Activated CD8-positive, alpha-beta T cell treated with anti-CD3 and anti-CD28 coated beads, Interleukin-2, amount 10 ng/mL, durations not matched to agents 7 days and 5 days (primary cell): ENCODE measurements around the gene AQP7. TPM values are rescaled to one million over a fixed set of nuclear protein-coding genes. Genes with fewer than 3 reads are reported as not detected.
"Not testable (repeated sequence)": the region's sequence is repeated elsewhere in the genome, so short reads cannot be mapped to it uniquely, and the experiment has no call there.

Source experiments
- ATAC-seq: fragments of 150-1000 bp; cut with Tn5 transposase; one replicate; pipeline ENCODE4 v1.10.0; 2021; ENCODE audit warnings: moderate library complexity
- CTCF ChIA-PET: fragments of 350-600 bp; sonication (Branson Sonifier 250); formaldehyde crosslinking; loops from one replicate; lab custom pipeline; 2021; ENCODE audit warnings: antibody characterized with exemption; lab: Charles Lee
- POLR2A ChIA-PET: fragments of 350-600 bp; sonication (Branson Sonifier 250); formaldehyde crosslinking; loops from one replicate; lab custom pipeline; 2021; ENCODE audit warnings: antibody characterized with exemption; lab: Charles Lee
- DNase-seq: peaks from one replicate; pipeline ENCODE4 v3.0.0-alpha.2; 2020
- H3K27ac Mint-ChIP-seq: one replicate; pipeline ENCODE4 v1.8.0; 2021; ENCODE audit warnings: mild to moderate bottlenecking, mixed read lengths
- H3K27me3 Mint-ChIP-seq: one replicate; pipeline ENCODE4 v1.8.0; 2021; ENCODE audit warnings: low read depth, mixed read lengths
- H3K36me3 Mint-ChIP-seq: one replicate; pipeline ENCODE4 v1.8.0; 2021; ENCODE audit warnings: low read depth, mixed read lengths
- H3K4me1 Mint-ChIP-seq: one replicate; pipeline ENCODE4 v1.8.0; 2021; ENCODE audit warnings: low read depth, mixed read lengths
- H3K4me3 Mint-ChIP-seq: one replicate; pipeline ENCODE4 v1.8.0; 2021; ENCODE audit warnings: mild to moderate bottlenecking, mixed read lengths
- H3K9me3 Mint-ChIP-seq: one replicate; pipeline ENCODE4 v1.8.0; 2022; ENCODE audit warnings: mixed read lengths; ENCODE audit not compliant: insufficient read depth
- total RNA-seq, 2 experiments: library from RNA; stranded (reverse); gene quantifications; one replicate each; pipeline ENCODE4 v1.2.3, GENCODE V29; 2021

The AQP7 gene
- total RNA-seq, 2 experiments from 2014 or later = not detected

GRCh38 chr9:33414889-33415500 is 12.6 kb upstream of the AQP7 start:
- Mint-ChIP-seq H3K4me1 (peaks cover 45% of the 10 kb centered on the region), H3K4me3 (peak overlapping the region; percentile 48)
- CTCF ChIA-PET = interaction anchor here (0.5 to 10.3 kb wide), 24 partner anchors 8 to 610 kb away, joined by 3 to 209 read pairs (median 8); partner anchors contain the start of genes AQP3, AQP7, NFX1 and NOL6

GRCh38 chr9:33414268-33414667 is 11.9 kb upstream of the AQP7 start:
- CTCF ChIA-PET = interaction anchor here (0.9 to 10.3 kb wide), 13 partner anchors 10 to 188 kb away, joined by 3 to 209 read pairs (median 29); partner anchors contain the start of genes AQP3, AQP7, NFX1 and NOL6
- ATAC-seq (no peak), DNase-seq (no peak)
- Mint-ChIP-seq H3K4me3 (no peak overlapping the region), H3K27me3 (peaks cover 3% of the 10 kb centered on the region), H3K36me3 (no peaks in the 10 kb centered on the region), H3K27ac (peak overlapping the region; percentile 94), H3K4me1 (peaks cover 45% of the 10 kb centered on the region), H3K9me3 (no peaks in the 10 kb centered on the region)
- POLR2A ChIA-PET = interaction anchor here (1.0 to 4.2 kb wide), 4 partner anchors 10 to 59 kb away, joined by 4 to 33 read pairs (median 10); partner anchors contain the start of genes AQP3 and NOL6

More at GRCh38 chr9:33414889-33415500, 12.6 kb upstream of the AQP7 start:
- ATAC-seq = no peak
- POLR2A ChIA-PET = interaction anchor here (0.6 to 4.2 kb wide), 14 partner anchors 10 to 125 kb away, joined by 3 to 33 read pairs (median 6); partner anchors contain the start of genes AQP3, NFX1 and NOL6
- H3K36me3 Mint-ChIP-seq = no peaks in the 10 kb centered on the region
- H3K27ac Mint-ChIP-seq = peak overlapping the region; percentile 94
- H3K27me3 Mint-ChIP-seq = peaks cover 3% of the 10 kb centered on the region
- H3K9me3 Mint-ChIP-seq = no peaks in the 10 kb centered on the region
- DNase-seq = no peak

- ATAC-seq (no peak), DNase-seq (no peak)
- no peaks in the 10 kb centered on the region for H3K36me3 Mint-ChIP-seq
- CTCF ChIA-PET = interaction anchor here (1.1 to 2.1 kb wide), 4 partner anchors 8 to 59 kb away, joined by 3 to 11 read pairs (median 7); no protein-coding TSS in a partner anchor
- peaks cover 6% of the 10 kb centered on the region for H3K4me1 Mint-ChIP-seq
- POLR2A ChIA-PET = no interaction called here
- no peaks in the 10 kb centered on the region for H3K9me3 Mint-ChIP-seq
- peaks cover 8% of the 10 kb centered on the region for H3K27me3 Mint-ChIP-seq
- no peak overlapping the region for H3K4me3 Mint-ChIP-seq
- no peak overlapping the region for H3K27ac Mint-ChIP-seq
These were observed 5.7 kb upstream of the AQP7 start for GRCh38 chr9:33408087-33408486.

GRCh38 chr9:33407061-33407460 is 4.7 kb upstream of the AQP7 start:
- H3K4me1 Mint-ChIP-seq = peaks cover 7% of the 10 kb centered on the region
- H3K27ac Mint-ChIP-seq = no peak overlapping the region
- no peaks in the 10 kb centered on the region for H3K36me3 Mint-ChIP-seq
- no peak for DNase-seq
- peaks cover 8% of the 10 kb centered on the region for H3K27me3 Mint-ChIP-seq
- no peaks in the 10 kb centered on the region for H3K9me3 Mint-ChIP-seq
- POLR2A ChIA-PET = no interaction called here
- CTCF ChIA-PET = interaction anchor here (1.0 to 2.1 kb wide), 4 partner anchors 9 to 56 kb away, joined by 3 to 11 read pairs (median 5); partner anchors contain the start of gene AQP3
- no peak overlapping the region for H3K4me3 Mint-ChIP-seq
- ATAC-seq = no peak

- no peak overlapping the region for H3K27ac Mint-ChIP-seq
- CTCF ChIA-PET = interaction anchor here (0.7 to 4.5 kb wide), 8 partner anchors 10 to 112 kb away, joined by 3 to 70 read pairs (median 10); partner anchors contain the start of gene AQP3
- ATAC-seq (no peak), DNase-seq (no peak)
- H3K36me3 Mint-ChIP-seq = no peaks in the 10 kb centered on the region
- H3K4me3 Mint-ChIP-seq = no peak overlapping the region
- peaks cover 5% of the 10 kb centered on the region for H3K27me3 Mint-ChIP-seq
- POLR2A ChIA-PET = interaction anchor here (1.3 to 1.8 kb wide), 2 partner anchors 11 kb away, joined by 6 read pairs; no protein-coding TSS in a partner anchor
- peaks cover 7% of the 10 kb centered on the region for H3K4me1 Mint-ChIP-seq
- no peaks in the 10 kb centered on the region for H3K9me3 Mint-ChIP-seq
These were observed 2.5 kb upstream of the AQP7 start for GRCh38 chr9:33404788-33405362.

GRCh38 chr9:33403941-33404787 is 1.8 kb upstream of the AQP7 start:
- no peak overlapping the region for H3K27ac Mint-ChIP-seq
- peaks cover 7% of the 10 kb centered on the region for H3K4me1 Mint-ChIP-seq
- H3K4me3 Mint-ChIP-seq = no peak overlapping the region
- no peaks in the 10 kb centered on the region for H3K36me3 Mint-ChIP-seq
- ChIA-PET POLR2A (interaction anchor here (0.9 to 1.8 kb wide), 2 partner anchors 10 to 12 kb away, joined by 4 to 6 read pairs; no protein-coding TSS in a partner anchor), CTCF (interaction anchor here (0.6 to 4.5 kb wide), 15 partner anchors 11 to 113 kb away, joined by 3 to 70 read pairs (median 5); partner anchors contain the start of genes AQP3 and NOL6)
- H3K27me3 Mint-ChIP-seq = peaks cover 5% of the 10 kb centered on the region
- no peak for DNase-seq
- no peak for ATAC-seq
- H3K9me3 Mint-ChIP-seq = no peaks in the 10 kb centered on the region

GRCh38 chr9:33401809-33402208 is 559 bp downstream of the AQP7 start:
- H3K27me3 Mint-ChIP-seq, ATAC-seq, DNase-seq, H3K4me1 Mint-ChIP-seq, H3K27ac Mint-ChIP-seq, H3K36me3 Mint-ChIP-seq, POLR2A ChIA-PET, H3K4me3 Mint-ChIP-seq, H3K9me3 Mint-ChIP-seq: not testable (repeated sequence)
- CTCF ChIA-PET = interaction anchor here (4.5 kb wide), 1 partner anchor 64 kb away, joined by 70 read pairs; no protein-coding TSS in a partner anchor

- H3K27ac Mint-ChIP-seq, POLR2A ChIA-PET, DNase-seq, H3K36me3 Mint-ChIP-seq, H3K4me1 Mint-ChIP-seq, H3K4me3 Mint-ChIP-seq, ATAC-seq, H3K27me3 Mint-ChIP-seq, H3K9me3 Mint-ChIP-seq: not testable (repeated sequence)
- CTCF ChIA-PET = interaction anchor here (0.8 to 1.1 kb wide), 2 partner anchors 16 to 67 kb away, joined by 3 to 4 read pairs; no protein-coding TSS in a partner anchor
These were observed 3.3 kb downstream of the AQP7 start for GRCh38 chr9:33399047-33399446.

- peak overlapping the region; percentile 44 for H3K27ac Mint-ChIP-seq
- H3K4me3 Mint-ChIP-seq, POLR2A ChIA-PET, DNase-seq, ATAC-seq, H3K36me3 Mint-ChIP-seq, H3K9me3 Mint-ChIP-seq, H3K27me3 Mint-ChIP-seq, H3K4me1 Mint-ChIP-seq: not testable (repeated sequence)
- CTCF ChIA-PET = interaction anchor here (0.8 kb wide), 1 partner anchor 30 kb away, joined by 3 read pairs; no protein-coding TSS in a partner anchor
These were observed 4.6 kb downstream of the AQP7 start for GRCh38 chr9:33397801-33398200.

GRCh38 chr9:33395159-33395879 is 7.0 kb downstream of the AQP7 start:
- H3K27ac Mint-ChIP-seq, DNase-seq, H3K36me3 Mint-ChIP-seq, ATAC-seq, POLR2A ChIA-PET, H3K4me3 Mint-ChIP-seq, H3K4me1 Mint-ChIP-seq, H3K9me3 Mint-ChIP-seq, H3K27me3 Mint-ChIP-seq: not testable (repeated sequence)
- CTCF ChIA-PET = interaction anchor here (0.9 kb wide), 1 partner anchor 71 kb away, joined by 3 read pairs; no protein-coding TSS in a partner anchor
